IMR-90 (cell line): ENCODE data around the gene TRPV4. TPM values are rescaled to one million over a fixed set of nuclear protein-coding genes. Genes with fewer than 3 reads are reported as not detected.

Experiments
- ATAC-seq: fragments of 200-7000 bp; cut with Tn5 transposase; 2 replicates; pipeline ENCODE4 v1.9.1; 2020; ENCODE audit warnings: low read depth, mild to moderate bottlenecking, moderate library complexity
- BruUV-seq: library from RNA; stranded (reverse); fragments of 400-500 nt; replicated peaks from 2 replicates; lab custom pipeline; 2021; lab: Mats Ljungman, UMichigan
- CTCF ChIA-PET: fragments of 300-600 bp; formaldehyde crosslinking; extraction: SDS; loops from one replicate; lab custom pipeline; 2021; ENCODE audit warnings: antibody characterized with exemption; lab: Yijun Ruan, JAX
- POLR2A ChIA-PET: fragments of 300-600 bp; sonication (Branson Sonifier 250); formaldehyde crosslinking; loops from one replicate; lab custom pipeline; 2022; ENCODE audit warnings: antibody characterized with exemption; ENCODE audit not compliant: unreplicated experiment; lab: Charles Lee
- DNase-seq: peaks from one replicate; pipeline ENCODE4 v3.0.0; 2013
- H2AFZ ChIP-seq: replicated peaks from 2 replicates; pipeline ENCODE3; 2013; ENCODE audit warnings: low read length, mild to moderate bottlenecking; ENCODE audit not compliant: poor library complexity
- H2AK5ac ChIP-seq: 2 replicates; pipeline ENCODE4 v1.6.1; 2013; ENCODE audit warnings: low read depth, low read length, inconsistent platforms
- H2AK9ac ChIP-seq: replicated peaks from 2 replicates; pipeline ENCODE3; 2013; ENCODE audit warnings: mild to moderate bottlenecking, low read depth, low read length, moderate library complexity; ENCODE audit not compliant: poor library complexity
- H2BK120ac ChIP-seq: 2 replicates; pipeline ENCODE4 v1.6.1; 2013; ENCODE audit warnings: low read depth, low read length, inconsistent platforms
- H2BK15ac ChIP-seq: 3 replicates; pipeline ENCODE4 v1.6.1; 2013; ENCODE audit warnings: low read depth, low read length, inconsistent platforms
- H2BK20ac ChIP-seq: 2 replicates; pipeline ENCODE4 v1.6.1; 2013; ENCODE audit warnings: low read depth, mild to moderate bottlenecking, inconsistent platforms, low read length, moderate library complexity
- H2BK5ac ChIP-seq: 2 replicates; pipeline ENCODE4 v1.6.1; 2013; ENCODE audit warnings: mild to moderate bottlenecking, low read depth, low read length, inconsistent platforms; ENCODE audit not compliant: poor library complexity, severe bottlenecking
- H3K14ac ChIP-seq: replicated peaks from 2 replicates; pipeline ENCODE4 v1.6.1; 2013; ENCODE audit warnings: low read depth, low read length, inconsistent platforms
- H3K18ac ChIP-seq: 2 replicates; pipeline ENCODE4 v1.6.1; 2013; ENCODE audit warnings: low read depth, low read length, control low read depth
- H3K23ac ChIP-seq: 2 replicates; pipeline ENCODE4 v1.6.1; 2013; ENCODE audit warnings: low read depth, low read length, inconsistent platforms
- H3K27ac ChIP-seq: 2 replicates; pipeline ENCODE4 v1.5.1; 2013; ENCODE audit warnings: mild to moderate bottlenecking, control low read depth, low read length; ENCODE audit not compliant: insufficient read depth
- H3K27me3 ChIP-seq: 2 replicates; pipeline ENCODE4 v1.6.1; 2013; ENCODE audit warnings: low read length; ENCODE audit not compliant: control insufficient read depth, insufficient read depth
- H3K36me3 ChIP-seq: 2 replicates; pipeline ENCODE4 v1.6.1; 2013; ENCODE audit warnings: low read length, mixed read lengths; ENCODE audit not compliant: control insufficient read depth, insufficient read depth
- H3K4ac ChIP-seq: 2 replicates; pipeline ENCODE4 v1.6.1; 2013; ENCODE audit warnings: low read depth, low read length, inconsistent platforms
- H3K4me1 ChIP-seq: 2 replicates; pipeline ENCODE4 v1.6.1; 2013; ENCODE audit warnings: low read length, mixed read lengths; ENCODE audit not compliant: control insufficient read depth, insufficient read depth
- H3K4me2 ChIP-seq: 2 replicates; pipeline ENCODE4 v1.6.1; 2013; ENCODE audit warnings: low read depth, mild to moderate bottlenecking, control low read depth, low read length, moderate library complexity
- H3K4me3 ChIP-seq: 2 replicates; pipeline ENCODE4 v1.5.1; 2013; ENCODE audit warnings: low read depth, mild to moderate bottlenecking, control low read depth, low read length, moderate library complexity; ENCODE audit not compliant: insufficient read depth
- H3K56ac ChIP-seq: 2 replicates; pipeline ENCODE4 v1.6.1; 2013; ENCODE audit warnings: low read length, inconsistent platforms; ENCODE audit not compliant: insufficient read depth; ENCODE audit errors: extremely low read depth
- H3K79me1 ChIP-seq, 2 experiments: 2 replicates each; pipeline ENCODE4 v1.6.1; 2013; ENCODE audit warnings: low read length in 2 of 2, inconsistent platforms in 1 of 2, low read depth in 1 of 2
- H3K9ac ChIP-seq: 2 replicates; pipeline ENCODE4 v1.6.1; 2013; ENCODE audit warnings: low read depth, low read length, control low read depth
- H3K9me1 ChIP-seq: 2 replicates; pipeline ENCODE4 v1.6.1; 2013; ENCODE audit warnings: low read length, inconsistent platforms; ENCODE audit not compliant: insufficient read depth
- H3K9me3 ChIP-seq: 2 replicates; pipeline ENCODE4 v1.6.1; 2013; ENCODE audit warnings: low read length; ENCODE audit not compliant: control insufficient read depth, insufficient read depth
- H4K20me1 ChIP-seq: 2 replicates; pipeline ENCODE4 v1.6.1; 2013; ENCODE audit warnings: low read length, inconsistent platforms; ENCODE audit not compliant: insufficient read depth
- H4K5ac ChIP-seq: 2 replicates; pipeline ENCODE4 v1.6.1; 2013; ENCODE audit warnings: mild to moderate bottlenecking, low read depth, low read length, control low read depth
- H4K8ac ChIP-seq, 2 experiments: 2 replicates each; pipeline ENCODE4 v1.6.1; 2013; ENCODE audit warnings: low read depth in 2 of 2, low read length in 2 of 2, control low read depth in 1 of 2, inconsistent platforms in 1 of 2
- H4K91ac ChIP-seq: 2 replicates; pipeline ENCODE4 v1.6.1; 2013; ENCODE audit warnings: low read depth, low read length, inconsistent platforms; ENCODE audit not compliant: insufficient read depth
- FOS ChIP-seq: fragments of 150-350 bp; IDR thresholded peaks from 2 replicates; pipeline ENCODE4 v1.6.1; 2016; ENCODE audit warnings: low read depth, low read length
- MAZ ChIP-seq: IDR thresholded peaks from 2 replicates; pipeline ENCODE4 v1.6.1; 2012; ENCODE audit warnings: low read depth, mild to moderate bottlenecking, low read length, improper control_type of control experiment, moderate library complexity, borderline replicate concordance
- MXI1 ChIP-seq: IDR thresholded peaks from 2 replicates; pipeline ENCODE4 v1.6.1; 2012; ENCODE audit warnings: low read depth, mild to moderate bottlenecking, low read length, moderate library complexity, borderline replicate concordance
- NFE2L2 ChIP-seq: fragments of 150-350 bp; IDR thresholded peaks from 2 replicates; pipeline ENCODE4 v1.6.1; 2016; ENCODE audit warnings: low read depth, mild to moderate bottlenecking, low read length
- POLR2A ChIP-seq: IDR thresholded peaks from 2 replicates; pipeline ENCODE4 v1.6.1; 2012; ENCODE audit warnings: mild to moderate bottlenecking, low read depth, low read length
- RCOR1 ChIP-seq: IDR thresholded peaks from 2 replicates; pipeline ENCODE4 v1.6.1; 2012; ENCODE audit warnings: mild to moderate bottlenecking, low read length, improper control_type of control experiment; ENCODE audit not compliant: insufficient replicate concordance
- SMC3 ChIP-seq: fragments of 150-350 bp; IDR thresholded peaks from 2 replicates; pipeline ENCODE4 v1.6.1; 2016; ENCODE audit warnings: low read depth, mild to moderate bottlenecking, antibody characterized with exemption, low read length, moderate library complexity
- WGBS, 2 experiments: methylation state at CpG; one replicate each; pipeline versions ENCODE4 v1.1.5 to v1.1.7; 2013; ENCODE audit warnings: missing lambda C conversion rate in 2 of 2; ENCODE audit not compliant: insufficient read length in 1 of 2; ENCODE audit errors: extremely low coverage in 2 of 2; 5-methylcytosine and 5-hydroxymethylcytosine counted together
- dilution Hi-C: fragments of 300-500 bp; cut with HindIII; formaldehyde crosslinking; loops from one replicate; pipeline ENCODE4 v1.14.3; 2018; ENCODE audit warnings: low sequenced_read_pairs; ENCODE audit not compliant: unreplicated experiment
- in situ Hi-C: fragments of 300-500 bp; cut with MboI; formaldehyde crosslinking; loops from 3 replicates; pipeline ENCODE4 v1.14.3; 2019; ENCODE audit warnings: low sequenced_read_pairs, inconsistent platforms, mixed read lengths
- intact Hi-C: fragments of 100-400 bp; cut with micrococcal nuclease; formaldehyde crosslinking; loops from 2 replicates; pipeline ENCODE4 v1.10.0; 2022
- polyA plus RNA-seq, 3 experiments: library from polyadenylated mRNA; depleted of rRNA; stranded (reverse); fragments of >200 nt; gene quantifications; 2 replicates each; pipeline ENCODE4 v1.2.3, GENCODE V29; 2012; ENCODE audit warnings: low replicate concordance in 1 of 3
- total RNA-seq: library from RNA; depleted of rRNA; stranded (reverse); fragments of >200 nt; gene quantifications from 2 replicates; pipeline ENCODE4 v1.2.3, GENCODE V29; 2012
- TF ChIP-seq, protein P1 (sequence below): fragments of 150-350 bp; IDR thresholded peaks from 2 replicates; pipeline ENCODE4 v1.6.1; 2017; ENCODE audit warnings: mild to moderate bottlenecking, antibody characterized with exemption, low read length, low read depth

Gene TRPV4
- total and polyA plus RNA-seq, 2 of the 4 experiments (the other 2 are of a cell fraction) = 1.1 to 6.1 TPM

DNA sequence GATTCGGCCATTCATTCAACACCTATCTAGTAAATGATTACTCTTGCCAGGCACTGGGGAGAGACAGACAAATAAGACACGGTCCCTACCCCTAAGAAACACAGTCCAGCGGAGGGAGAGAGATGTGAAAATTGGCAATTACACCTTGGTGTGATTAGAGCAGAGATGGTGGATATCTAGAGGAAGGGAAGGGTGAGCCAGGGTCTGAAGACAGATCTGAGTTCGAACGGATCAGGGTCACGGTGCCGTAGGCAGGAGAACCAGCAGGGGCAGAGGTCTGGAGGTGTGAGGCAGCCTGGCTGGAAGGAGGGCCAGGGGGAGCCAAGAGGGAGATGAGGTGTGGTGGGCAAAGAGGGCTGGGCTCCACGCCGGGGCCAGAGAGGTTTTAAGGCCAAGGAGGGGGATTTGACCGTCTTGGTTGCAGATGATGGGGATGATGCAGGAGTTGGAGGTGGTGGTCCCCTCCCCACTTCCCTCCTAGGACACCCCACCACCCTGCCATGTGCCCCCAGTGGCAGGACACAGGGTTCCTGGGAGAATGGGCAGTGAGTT is 92.4 kb downstream of the TRPV4 start:
- H3K56ac ChIP-seq = no peak overlapping the region
- H3K4me1 ChIP-seq = peaks cover 5% of the 10 kb centered on the region; the same call in 1 of the 2 replicates
- peak overlapping the region; percentile 79 for H2AK9ac ChIP-seq
- no peak overlapping the region for H2BK5ac ChIP-seq
- H4K8ac ChIP-seq = no peak overlapping the region
- intact Hi-C loops = no loop called here
- H3K18ac ChIP-seq = no peak overlapping the region
- ATAC-seq = no peak
- dilution Hi-C loops = no loop called here
- no peak overlapping the region for H3K9ac ChIP-seq
- H4K20me1 ChIP-seq = no peaks in the 10 kb centered on the region
- H3K4me3 ChIP-seq = no peak overlapping the region
- no peak overlapping the region for H3K14ac ChIP-seq
- H2BK20ac ChIP-seq = no peak overlapping the region
- peaks cover 9% of the 10 kb centered on the region; the same call in 1 of the 2 replicates for H3K27me3 ChIP-seq
- no peak overlapping the region for H3K27ac ChIP-seq
- no peak overlapping the region for H2BK120ac ChIP-seq
- H2AFZ ChIP-seq = no peak overlapping the region
- H3K79me1 ChIP-seq = no peaks in the 10 kb centered on the region
- H3K36me3 ChIP-seq = no peaks in the 10 kb centered on the region
- no peak overlapping the region for H3K4ac ChIP-seq
- no peak overlapping the region for H4K91ac ChIP-seq
- 88% methylated on average over 4 of the region's 10 CpGs; no CpG with 5 or more reads in 1 of the 2 experiments for WGBS, 2 experiments
- H3K23ac ChIP-seq = no peak overlapping the region
- TF ChIP-seq SMC3 (no peak), POLR2A (no peak), NFE2L2 (no peak), MXI1 (no peak), FOS (no peak), RCOR1 (no peak), MAZ (no peak)
- TF ChIP-seq, protein P1, sequence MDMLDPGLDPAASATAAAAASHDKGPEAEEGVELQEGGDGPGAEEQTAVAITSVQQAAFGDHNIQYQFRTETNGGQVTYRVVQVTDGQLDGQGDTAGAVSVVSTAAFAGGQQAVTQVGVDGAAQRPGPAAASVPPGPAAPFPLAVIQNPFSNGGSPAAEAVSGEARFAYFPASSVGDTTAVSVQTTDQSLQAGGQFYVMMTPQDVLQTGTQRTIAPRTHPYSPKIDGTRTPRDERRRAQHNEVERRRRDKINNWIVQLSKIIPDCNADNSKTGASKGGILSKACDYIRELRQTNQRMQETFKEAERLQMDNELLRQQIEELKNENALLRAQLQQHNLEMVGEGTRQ = no peak
- ChIA-PET CTCF (interaction anchor here (1.1 kb wide), 1 partner anchor 27 kb away, joined by 3 read pairs; the partner anchor contains the start of gene FAM222A), POLR2A (no interaction called here)
- H4K5ac ChIP-seq = no peak overlapping the region
- no peak overlapping the region for H2AK5ac ChIP-seq
- H2BK15ac ChIP-seq = no peak overlapping the region
- no peaks in the 10 kb centered on the region for H3K9me3 ChIP-seq
- H3K4me2 ChIP-seq = no peak overlapping the region
- no TSS peak for BruUV-seq
- peaks cover 11% of the 10 kb centered on the region for H3K9me1 ChIP-seq
- in situ Hi-C loops = no loop called here
- no peak for DNase-seq
